Measurements from ENCODE around the gene NR4A3.

Gene NR4A3

DNA sequence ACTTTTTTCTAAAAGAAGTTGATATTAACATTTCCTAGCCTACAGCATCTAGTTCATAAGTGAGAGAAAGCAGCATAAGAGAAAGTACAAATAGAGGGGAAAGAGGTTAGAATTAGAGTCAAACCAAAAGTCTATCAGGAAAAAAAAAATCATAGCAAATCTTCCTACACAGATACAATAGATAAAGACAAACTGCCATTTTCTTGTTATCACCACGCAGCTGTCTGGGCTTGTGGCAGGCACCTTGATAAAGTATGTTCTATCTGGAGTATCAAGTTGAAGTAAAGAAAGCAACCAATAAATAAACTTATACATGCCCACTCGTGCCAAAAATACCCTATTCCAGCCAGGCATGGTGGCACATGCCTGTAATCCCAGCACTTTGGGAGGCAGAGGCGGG is 5.3 kb upstream of the NR4A3 start:
- DNase-seq: no peak

DNA sequence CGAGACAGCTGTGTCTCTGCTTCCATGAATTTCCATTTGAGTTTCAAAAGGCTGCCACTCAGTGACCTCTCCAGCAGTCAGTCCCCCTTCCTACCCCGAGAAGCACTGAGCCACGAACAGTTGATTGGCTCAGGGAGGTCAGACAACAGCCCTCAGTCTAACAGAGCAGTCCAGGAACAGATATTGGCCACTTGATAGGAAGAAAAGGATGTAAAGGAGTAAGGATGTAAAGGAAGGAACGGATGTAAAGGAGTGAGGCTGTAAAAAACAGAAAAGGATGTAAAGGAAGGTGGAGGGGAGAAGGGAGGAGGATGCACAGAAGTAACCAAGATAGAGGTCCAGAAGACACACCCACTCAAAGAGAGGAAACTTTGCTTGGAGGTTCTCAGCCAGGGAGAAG is 3.2 kb upstream of the NR4A3 start:
- no peak for DNase-seq

DNA sequence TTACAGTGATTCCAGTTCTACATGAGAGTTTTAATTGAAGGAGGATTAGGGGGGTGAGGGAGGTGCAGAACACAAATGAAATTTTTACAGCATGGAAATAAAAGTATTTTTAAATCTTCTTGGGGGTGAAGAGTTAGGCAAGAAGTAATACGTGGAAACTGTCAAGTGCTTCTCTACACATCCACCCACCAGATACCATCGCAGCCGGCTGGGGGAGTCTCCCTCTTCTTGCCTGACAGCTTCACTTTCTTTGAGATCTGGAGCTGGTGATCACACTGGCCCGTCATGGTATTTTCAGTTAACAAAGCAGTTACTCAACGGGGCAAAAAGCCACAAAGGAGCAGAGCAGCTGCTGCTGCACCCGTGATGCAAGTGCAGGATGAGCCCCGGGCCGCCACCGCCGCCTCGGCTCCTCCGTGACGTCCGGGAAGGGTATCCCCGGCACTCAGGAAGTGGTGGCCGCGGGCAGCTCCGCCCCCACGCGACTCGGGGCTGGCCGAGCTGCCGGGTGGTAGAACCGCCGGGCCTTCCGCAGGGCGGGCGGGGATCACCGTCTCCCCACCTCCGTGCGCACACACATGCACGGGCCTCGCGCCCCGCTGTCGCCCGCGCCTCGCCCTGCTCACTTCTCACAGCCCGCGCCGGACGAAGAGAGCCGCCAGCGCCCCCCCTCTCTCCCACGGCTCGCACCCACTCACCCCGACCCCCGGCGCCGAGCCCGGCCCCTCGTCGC is 2.4 kb upstream of the NR4A3 start:
- peak; percentile 82 for DNase-seq

DNA sequence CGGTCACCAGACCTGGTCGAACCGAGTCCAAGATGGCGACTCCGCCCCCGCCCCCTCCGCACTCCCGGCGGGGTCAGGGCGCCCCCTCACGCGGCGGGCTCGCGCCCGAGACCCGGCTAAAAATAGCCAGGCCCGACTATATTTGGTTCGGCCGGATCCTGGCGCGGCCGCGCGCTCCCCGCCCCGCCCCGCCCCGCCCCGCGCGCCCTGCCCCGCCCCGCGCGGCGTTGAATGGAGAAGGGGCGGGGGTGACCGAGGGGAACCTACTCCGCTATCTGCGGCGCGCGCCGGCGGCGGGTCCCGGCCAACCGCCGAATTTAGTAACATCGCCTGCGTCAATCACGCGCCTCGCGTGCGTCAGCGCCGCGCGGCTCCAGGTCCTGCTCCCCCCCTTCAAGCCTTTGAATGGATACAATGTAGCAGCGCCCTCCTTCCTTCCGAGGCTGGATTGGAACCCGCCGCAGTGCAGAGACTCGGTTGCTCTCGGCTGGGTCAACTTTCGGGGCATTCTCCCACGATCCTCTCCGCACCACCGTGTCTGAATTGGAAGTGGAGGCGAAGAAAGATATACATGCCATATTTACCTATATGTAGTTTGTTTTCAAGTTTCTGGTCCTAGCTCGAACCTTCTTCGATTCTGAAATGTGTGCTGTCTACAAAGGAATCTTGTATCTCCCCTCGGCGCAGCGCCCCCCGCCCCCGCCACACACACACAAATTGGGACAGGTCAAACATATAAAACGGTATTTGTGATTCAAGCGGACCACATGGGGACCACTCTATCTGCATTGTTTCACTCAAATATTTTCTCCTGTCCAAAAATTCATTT is 1.6 kb upstream of the NR4A3 start:
- DNase-seq: peak; percentile 97

DNA sequence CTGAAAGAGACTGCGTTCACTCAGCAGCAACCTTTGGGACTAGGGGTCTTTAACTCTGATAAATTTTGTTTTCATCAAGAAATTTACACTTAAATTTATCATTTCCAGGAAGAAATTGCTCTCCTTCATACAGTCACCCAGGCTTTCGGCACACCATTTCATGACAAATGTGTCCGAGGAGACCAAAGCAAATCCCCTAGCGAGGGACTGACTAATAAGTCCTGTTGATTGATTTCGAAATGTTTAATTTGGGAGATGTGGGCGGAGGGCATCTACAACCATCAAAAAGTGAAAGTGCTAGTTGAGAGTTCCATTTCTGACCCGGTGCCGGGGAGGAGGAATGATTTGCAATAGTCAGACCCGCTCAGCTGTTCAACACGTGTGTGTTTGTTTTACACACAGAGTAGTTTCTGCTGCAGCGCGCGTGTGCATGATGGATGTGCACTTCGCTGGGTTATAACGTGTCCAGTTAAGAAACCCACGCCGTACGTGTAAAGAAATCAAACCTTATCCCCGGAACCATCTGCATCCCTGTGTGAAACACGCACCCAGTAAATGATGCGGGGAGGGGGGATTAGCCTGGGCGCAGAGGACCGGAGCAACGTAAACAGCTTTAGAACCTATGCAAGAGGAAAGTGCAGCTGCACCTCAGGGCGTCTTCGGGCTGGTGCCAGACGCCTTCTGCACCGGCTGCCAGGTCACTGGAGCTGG is 845 bp upstream of the NR4A3 start:
- peak; percentile 75 for DNase-seq

DNA sequence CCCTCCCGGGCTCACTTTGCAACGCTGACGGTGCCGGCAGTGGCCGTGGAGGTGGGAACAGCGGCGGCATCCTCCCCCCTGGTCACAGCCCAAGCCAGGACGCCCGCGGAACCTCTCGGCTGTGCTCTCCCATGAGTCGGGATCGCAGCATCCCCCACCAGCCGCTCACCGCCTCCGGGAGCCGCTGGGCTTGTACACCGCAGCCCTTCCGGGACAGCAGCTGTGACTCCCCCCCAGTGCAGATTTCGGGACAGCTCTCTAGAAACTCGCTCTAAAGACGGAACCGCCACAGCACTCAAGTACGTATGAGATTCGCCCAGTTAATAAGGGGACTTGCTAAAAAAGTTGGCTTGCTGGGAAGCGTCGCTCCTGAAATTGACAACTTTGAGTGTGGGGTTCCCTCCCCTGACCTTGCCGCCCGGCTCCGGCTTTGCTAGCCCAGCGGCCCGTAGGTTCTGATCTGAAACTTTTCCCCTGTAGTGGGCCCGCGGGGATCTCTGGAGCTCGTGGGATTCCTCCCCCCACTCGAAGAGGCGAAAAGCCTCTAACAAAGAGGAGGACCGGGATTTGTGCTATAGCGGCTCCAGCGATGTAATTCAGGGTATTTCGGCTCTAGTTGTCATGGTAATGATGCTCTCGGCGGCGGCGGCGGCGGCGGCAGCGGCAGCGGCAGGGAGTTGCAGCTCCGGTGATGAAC is 572 bp downstream of the NR4A3 start:
- DNase-seq: peak; percentile 39

DNA sequence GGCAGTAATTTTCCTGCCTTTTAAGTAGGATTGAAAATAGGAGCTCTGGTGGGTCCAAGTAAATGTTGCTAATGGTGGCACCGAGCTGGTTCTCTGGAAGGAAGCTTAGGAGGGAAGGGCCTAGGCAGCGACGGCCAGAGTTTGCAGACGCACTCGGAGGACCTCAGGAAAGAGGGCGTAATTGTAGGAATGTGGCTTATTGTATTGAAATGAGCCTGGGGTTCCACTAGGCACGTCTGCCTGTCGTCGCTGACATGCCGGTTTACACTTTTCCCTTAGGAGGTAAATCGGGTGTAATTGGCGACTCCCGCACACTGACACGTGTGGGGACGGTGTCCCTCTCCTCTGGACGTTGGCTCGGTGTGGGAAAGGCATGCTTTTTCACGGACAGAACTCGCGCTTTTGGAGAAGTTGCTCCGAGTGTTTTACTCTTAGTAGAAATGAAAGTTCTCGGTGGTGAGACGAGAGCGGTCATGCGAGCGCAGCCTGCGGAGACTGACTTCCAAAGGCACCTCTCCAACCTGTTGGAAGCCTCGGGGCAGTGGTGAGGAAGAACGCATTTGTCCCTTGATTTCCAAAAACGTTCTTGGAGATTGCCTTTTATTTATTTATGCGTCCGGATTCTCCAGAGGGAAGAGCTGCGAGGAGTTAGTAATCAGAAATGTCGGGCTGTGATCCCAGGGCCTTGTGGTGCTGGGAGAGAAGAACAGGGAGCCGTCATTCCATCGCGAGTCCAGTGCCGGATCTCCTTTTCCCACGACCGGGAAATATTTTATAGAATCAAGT is 1.3 kb downstream of the NR4A3 start:
- DNase-seq: peak; percentile 39

DNA sequence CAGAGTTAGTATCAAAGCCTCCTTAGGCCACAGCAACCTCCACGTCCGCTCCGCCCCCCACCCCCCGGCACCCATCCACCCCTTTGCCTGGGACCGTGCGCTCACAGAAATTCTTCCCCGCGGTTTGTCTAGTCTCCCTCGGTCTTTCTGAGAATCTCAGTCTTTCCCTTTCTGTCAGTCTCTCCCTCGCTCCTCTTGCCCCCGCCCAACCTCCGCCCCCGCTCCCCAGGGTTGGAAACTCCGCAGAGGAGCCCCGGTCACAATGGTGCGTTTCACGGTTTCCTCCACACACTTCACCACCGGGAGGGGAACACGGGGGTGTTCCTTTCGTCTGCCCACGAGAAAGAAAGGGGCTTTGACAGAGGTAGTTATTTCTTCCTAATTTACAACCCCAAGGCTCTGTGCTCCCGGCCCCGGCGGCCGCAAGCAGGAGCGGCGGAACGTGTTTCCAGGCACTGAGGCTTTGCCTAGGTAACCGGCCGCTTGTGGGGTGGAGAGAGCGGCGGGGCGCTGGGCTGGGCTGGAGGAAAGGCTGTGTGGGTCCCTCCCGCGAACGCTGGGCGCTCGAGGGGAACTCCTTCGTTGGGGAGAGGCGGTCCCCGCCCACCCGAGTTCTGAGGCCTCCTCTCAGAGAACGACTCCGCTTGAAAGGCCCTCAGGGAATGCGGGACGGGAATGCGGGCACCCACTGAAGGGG is 2.1 kb downstream of the NR4A3 start:
- peak; percentile 5 for DNase-seq

DNA sequence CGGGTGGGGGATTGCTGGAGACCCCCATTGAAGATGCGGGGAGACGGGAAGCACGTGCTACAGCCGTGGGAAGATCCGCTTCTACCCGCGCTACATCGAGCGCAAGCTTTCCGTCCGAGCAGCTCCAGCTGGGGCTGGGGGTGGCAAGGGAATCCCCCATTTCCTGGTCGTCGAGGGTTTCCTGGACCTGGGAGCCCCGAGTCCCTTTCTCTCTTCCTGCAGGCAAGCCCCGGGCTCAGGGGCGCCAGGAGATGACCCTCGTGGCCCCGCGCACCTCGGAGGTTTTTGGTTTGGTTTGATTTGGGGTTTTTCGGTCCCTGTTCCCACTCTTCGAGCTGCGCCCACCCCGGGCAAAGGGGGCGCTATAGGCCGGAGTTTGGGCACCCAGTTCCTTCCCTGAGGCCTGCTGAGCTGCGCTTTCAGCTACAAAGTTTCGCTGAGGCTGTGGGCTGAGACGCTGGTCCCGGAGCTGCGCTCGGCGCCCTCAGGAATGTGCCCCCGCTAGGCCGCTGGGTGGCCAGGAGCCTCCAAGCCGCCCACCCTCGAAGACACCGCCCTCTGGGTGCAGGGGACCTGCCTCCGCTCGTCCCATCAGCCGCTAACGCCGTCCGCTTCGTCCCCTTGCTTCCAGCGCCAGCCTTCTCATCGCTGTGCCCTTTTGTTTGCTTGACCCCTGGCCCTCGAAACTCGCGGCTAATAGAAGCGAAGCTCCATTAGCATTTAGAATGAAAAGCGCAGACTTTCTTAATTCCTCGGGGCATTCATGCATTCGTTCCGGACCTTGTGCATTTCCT is 2.9 kb downstream of the NR4A3 start:
- DNase-seq: no peak

DNA sequence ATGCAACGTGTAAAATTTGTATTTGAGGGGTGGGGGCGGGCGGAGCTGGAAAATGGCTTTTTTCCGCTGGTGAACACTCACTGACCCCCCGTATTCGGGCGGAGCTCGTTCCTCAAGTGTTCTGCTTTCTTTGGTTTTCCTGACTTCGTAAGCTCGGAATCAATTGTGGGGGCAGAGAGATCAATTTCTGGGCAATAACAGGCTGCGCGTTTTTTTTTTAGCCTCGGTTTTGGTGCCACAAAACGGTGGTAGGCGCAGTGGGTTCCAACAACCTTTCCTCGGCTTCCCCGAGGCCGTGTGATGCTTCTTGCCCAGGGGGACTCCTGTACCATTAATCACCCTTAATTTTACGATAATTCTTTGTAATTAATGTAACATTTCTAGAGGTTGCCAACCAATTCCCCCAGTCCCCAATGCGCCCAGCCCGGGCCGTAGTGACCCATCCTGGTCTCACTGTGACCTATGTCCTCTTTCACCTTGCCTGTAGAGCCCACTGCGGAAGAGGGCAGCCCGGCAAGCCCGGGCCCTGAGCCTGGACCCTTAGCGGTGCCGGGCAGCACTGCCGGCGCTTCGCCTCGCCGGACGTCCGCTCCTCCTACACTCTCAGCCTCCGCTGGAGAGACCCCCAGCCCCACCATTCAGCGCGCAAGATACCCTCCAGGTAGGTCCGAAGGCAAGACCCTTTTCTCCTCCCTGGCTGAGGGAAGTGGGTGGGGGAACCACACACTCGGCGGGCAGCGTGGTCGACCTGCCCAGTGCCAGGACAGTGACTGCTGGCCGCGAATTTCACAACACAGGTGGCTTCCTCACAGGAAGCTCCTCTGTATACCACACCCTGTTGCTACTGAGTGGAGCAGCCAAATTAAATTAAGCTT is 3.7 kb downstream of the NR4A3 start:
- DNase-seq: no peak

DNA sequence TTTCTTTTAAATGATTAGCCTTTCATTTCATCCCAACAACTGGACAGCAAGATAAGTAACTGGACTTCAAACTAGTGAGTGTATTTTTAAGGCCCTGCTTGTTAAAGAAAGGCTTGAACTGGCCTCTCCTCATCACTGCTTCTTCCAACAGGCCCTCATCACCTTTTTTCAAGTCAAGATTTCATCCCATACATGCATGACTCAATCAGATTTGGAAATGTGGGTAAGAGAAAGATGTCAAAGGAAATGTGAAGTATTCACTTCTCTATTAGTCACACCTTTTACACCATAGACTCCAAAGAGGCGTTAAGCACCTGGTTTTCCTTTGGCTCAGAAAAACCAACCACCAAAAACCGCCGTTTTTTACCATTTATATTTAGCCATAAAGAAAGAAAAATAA is 4.9 kb downstream of the NR4A3 start:
- DNase-seq: no peak

DNA sequence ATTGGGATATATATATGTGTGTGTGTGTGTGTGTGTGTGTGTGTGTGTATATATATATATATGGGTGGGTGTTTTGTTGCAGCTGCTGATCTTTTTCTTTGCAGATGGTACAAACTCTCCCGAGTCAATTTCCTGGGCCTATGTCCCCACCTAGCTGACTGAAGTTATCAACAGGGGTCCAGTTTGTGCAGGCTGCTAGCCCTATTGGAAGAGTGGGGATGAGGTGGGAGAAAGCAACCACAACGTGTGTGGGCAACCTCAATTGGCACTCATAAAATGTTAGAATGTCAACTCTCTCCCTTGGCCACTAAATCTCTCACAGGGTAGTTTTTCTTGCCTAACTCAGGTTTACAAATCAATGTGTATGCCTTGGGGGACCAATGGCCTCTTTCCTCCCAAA is 5.6 kb downstream of the NR4A3 start:
- no peak for DNase-seq

DNA sequence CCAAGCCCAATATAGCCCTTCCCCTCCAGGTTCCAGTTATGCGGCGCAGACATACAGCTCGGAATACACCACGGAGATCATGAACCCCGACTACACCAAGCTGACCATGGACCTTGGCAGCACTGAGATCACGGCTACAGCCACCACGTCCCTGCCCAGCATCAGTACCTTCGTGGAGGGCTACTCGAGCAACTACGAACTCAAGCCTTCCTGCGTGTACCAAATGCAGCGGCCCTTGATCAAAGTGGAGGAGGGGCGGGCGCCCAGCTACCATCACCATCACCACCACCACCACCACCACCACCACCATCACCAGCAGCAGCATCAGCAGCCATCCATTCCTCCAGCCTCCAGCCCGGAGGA is 6.3 kb downstream of the NR4A3 start:
- DNase-seq: no peak

DNA sequence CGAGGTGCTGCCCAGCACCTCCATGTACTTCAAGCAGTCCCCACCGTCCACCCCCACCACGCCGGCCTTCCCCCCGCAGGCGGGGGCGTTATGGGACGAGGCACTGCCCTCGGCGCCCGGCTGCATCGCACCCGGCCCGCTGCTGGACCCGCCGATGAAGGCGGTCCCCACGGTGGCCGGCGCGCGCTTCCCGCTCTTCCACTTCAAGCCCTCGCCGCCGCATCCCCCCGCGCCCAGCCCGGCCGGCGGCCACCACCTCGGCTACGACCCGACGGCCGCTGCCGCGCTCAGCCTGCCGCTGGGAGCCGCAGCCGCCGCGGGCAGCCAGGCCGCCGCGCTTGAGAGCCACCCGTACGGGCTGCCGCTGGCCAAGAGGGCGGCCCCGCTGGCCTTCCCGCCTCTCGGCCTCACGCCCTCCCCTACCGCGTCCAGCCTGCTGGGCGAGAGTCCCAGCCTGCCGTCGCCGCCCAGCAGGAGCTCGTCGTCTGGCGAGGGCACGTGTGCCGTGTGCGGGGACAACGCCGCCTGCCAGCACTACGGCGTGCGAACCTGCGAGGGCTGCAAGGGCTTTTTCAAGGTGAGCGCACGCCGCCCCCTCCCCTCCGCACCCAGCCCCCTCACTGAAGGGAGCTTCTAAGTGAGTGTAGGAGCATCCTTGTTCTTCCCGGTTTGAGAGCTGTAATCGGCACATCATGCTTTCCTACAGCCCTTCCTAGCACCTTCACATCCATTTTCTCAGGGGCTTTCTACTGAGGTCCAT is 6.9 kb downstream of the NR4A3 start:
- no peak for DNase-seq

DNA sequence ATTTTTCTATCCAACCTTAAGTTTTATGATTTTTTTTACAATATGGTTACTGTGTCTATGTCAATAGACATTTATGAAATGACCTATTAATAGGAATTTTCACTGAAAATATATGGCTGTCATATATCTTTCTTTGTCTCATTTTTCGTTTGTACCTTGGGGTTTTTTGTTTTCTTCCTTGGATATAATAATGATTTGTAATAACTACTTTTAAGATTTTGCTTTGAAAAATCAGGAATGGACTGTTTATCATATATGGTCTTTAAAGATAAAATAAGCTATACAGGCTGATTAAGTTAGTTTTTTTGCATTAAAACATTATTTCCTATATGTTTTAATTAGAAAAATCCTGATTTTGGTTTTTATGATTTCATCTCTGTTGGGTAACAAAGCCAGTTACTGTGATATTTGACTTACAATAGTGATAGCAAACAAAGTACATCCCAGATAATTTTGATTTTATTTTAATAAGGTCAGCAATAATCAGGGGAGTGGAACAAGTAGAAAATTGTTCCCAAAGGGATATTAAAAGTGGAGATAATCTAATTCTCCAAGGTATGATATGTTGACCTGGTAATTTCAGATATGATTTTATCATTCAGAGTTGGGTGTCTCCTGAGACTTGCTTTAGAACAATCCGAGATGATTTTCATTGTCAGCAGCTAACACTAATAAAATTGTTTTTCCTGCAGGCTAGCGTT is 10.3 kb downstream of the NR4A3 start:
- DNase-seq: no peak

DNA sequence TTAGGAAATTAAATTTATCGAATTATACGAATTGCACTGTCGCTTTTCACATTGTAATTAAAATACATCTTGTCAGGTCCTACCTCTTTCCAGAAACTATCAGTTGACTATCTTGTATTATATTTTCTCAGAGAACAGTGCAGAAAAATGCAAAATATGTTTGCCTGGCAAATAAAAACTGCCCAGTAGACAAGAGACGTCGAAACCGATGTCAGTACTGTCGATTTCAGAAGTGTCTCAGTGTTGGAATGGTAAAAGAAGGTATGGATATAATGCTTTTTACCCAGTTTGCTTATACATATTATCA is 10.8 kb downstream of the NR4A3 start:
- DNase-seq: no peak

DNA sequence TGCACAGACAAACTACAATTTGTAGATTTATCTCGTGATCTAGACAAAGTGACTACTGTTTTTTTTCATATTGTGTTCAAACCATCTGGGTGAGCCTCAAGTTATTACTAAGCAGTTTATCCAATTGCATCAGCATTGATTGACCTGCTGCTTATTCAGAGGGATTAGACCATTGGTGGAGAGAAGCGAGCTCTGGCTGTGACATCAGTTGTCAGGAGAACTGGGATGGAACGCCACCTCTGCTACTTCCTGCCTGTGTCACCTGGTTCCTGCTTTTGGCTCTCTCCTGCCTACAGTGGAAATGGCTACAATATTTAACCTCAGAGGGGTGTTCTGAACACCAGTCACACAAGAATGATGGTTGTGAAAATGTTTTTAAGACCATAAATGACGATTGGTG is 12.1 kb downstream of the NR4A3 start:
- no peak for DNase-seq

DNA sequence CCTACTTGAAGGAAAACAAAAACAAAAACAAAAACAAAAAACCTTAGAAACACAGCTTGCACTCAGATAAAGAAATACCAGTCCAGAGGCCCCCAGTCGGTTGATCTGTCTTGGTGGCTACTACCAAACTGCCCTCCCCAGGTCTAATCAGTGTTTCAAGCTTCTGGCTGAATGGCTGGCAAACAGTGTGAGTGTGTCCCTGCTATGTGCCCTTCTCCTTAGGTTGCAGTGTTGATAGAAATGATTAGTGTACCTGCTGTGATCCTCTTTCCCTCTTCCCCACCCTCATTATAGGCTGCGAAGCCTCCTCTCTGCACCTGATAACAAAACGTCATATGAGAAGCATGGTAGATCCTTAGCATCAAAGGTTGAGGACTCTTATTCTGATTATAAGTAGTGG is 12.8 kb downstream of the NR4A3 start:
- no peak for DNase-seq

DNA sequence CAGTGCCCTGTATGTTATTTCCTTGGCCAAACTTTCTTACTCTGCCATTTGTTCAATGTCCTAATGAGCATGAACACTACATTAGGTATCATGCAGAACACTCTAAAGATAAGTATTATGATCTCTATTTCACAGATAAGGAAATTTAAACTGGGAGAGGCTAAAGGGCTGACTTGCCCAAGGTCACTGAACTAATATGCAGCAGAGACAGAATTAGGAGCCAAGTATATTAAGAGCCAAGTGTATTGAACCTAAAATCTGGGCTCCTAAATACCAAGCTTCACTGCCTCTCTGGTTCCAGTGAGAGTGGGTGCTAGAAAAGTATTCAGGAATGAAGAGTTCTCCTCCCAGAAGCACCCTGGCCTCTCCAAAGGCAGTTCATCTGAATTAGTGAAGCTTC is 13.5 kb downstream of the NR4A3 start:
- no peak for DNase-seq

All from NCI-H345 (cell line).